GM18867 (cell line): ENCODE results near the gene ADGRL1.
"Not testable (repeated sequence)": the region's sequence is repeated elsewhere in the genome, so short reads cannot be mapped to it uniquely, and the experiment has no call there.

Experiments used
- ATAC-seq: cut with Tn5 transposase; IDR thresholded peaks from one replicate; pipeline ENCODE4 v1.9.1; 2021; ENCODE audit warnings: mild to moderate bottlenecking, moderate library complexity; ENCODE audit not compliant: unreplicated experiment

Gene ADGRL1

DNA sequence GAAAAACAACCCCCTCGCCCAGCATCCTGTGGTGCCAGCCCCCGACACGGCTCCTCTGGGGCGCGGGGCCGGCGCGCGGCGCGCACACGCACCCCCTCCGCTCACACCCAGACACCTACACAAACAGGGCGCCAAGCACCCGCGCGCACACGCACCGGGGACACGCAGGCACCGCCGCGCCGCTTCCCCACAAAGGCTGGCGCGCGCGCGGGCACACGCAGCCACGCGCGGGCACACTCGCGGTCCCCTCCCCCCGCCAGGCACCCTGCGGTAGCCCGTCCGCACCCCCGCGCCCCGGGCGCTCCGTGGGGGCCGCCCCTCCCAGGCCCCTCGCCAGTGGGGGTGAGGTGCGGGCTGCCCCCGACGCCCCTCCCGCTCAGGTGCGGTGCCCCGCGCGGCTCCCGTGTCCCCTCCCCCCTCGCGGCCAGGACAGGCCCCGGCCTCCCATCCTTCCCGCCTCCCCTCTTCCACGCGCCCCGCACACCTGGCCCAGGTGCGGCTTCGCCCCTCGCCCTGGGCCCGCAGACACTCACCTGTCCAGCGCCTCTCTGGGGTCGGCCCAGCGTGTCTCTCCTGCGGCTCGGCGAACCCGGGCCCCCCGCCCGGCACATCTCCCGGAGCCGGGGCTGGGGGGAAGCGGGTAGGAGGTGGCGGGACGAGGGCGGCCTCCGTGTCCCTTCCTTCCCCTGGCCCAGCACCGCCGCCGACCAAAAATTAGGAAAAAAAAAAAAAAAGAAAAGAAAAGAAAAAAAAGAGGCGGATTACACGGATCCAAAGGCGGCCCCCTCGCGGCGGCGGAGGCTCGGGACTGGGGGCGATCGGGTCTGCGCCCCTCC, at the start of gene ADGRL1:
Gene ADGRL1 (minus strand): TSS at position 718 of the 836 bp plus-strand sequence. CDS start 22,567 bp downstream, outside the sequence.
- ATAC-seq: not testable (repeated sequence)

DNA sequence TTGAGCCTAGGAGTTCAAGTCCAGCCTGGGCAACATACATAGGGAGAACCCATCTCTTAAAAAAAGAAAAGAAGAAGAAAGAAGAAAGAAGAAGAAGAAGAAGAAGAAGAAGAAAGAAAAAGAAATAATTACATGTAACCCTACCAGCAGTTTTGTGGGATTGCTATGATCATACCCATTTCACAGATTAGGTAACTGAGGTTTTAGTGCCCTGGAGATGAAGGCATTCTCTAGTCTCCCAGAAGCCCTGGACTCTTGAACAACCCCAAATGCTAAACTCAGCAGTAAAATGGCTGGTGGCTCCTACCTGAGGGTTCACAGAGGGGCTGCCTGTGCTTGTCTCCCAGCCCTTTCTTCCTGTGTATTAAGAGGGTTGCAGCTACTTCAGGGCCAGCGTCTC, 49.3 kb upstream of the ADGRL1 start:
- ATAC-seq: not testable (repeated sequence)

DNA sequence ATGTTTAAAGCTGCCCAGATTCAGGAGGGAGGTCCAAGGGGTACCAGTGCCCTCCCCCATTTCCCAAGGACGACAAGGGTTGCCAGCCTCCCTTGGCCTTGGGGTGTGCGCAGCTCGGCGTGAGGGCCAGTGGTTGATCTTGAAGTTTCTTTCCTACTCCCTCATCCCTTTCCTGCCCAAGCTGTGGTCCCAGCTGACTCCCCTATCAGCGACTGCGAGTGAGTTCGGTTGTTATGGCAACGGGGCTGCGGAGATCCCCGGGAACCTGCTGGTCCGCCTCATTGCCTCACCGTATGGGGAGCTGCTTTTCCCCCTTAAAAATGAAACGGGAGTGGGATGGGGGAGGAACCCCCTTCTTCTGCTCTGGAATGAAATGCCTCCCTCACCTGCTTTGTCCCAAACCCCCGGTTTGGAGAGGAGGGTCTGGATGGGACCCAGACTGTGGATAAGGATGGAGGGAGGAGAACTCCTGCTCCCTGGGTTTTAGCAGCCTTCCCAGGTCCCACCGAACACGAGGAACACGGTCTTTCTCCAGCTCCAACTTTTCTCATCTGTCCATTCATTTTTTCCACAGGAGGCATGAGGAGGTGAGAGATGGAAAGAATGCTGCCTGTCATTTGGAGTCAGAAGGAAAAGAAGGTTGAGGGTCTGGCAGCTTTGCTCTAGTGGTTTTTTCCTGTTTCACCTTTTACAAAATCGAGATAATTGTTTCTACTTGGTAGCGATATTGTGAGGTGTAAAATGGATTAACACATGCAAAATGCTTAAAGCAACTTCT, 48.0 kb upstream of the ADGRL1 start:
- ATAC-seq: not testable (repeated sequence)

DNA sequence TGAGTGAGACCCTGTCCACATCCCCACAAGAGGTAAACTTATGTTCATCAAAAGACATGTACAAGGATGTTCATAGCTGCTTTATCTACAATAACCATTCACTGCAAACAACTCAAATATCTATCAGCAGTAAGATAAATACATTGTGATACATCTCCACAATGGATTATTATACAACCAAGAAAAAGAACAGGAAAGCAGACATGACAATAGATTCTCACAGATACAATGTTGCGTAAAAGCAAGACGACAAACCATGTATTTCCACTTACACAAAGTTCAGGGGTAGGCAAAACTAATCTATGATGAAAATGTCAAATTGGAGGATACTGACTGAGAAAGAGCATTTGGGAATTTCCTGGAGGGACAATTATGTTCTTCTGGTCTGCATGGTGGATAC, 46.2 kb upstream of the ADGRL1 start:
- not testable (repeated sequence) for ATAC-seq

DNA sequence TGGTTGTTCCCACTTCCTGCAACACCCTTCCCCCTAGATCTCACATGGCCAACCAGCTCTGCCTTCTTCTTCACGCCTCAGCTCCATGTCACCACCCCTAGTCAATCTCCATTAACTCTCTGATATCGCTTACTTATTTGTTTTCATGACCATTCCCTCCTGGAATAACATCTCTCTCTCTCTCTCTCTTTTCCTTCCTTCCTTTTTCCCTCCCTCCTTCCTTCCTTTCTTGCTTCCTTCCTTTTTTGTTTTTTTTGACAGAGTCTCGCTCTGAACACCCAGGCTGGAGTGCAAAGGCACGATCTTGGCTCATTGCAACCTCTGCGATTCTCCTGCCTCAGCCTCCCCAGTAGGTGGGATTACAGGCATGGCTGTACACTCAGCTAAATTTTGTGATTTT, 44.9 kb upstream of the ADGRL1 start:
- ATAC-seq: no peak

DNA sequence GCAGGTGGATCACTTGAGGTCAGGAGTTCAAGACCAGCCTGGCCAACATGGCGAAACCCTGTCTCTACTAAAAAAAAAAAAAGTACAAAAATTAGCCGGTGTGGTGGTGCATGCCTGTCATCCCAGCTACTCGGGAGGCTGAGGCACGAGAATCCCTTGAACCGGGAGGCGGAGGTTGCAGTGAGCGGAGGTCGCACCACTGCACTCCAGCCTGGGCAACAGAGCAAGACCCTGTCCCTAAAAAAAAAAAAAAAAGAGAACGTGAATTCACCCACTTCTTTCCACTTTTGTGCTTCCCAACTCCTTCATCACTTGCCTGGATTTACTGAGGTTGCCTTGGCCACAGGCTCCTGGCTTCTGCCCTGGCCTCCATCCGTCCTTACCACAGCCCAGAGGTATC, 44.3 kb upstream of the ADGRL1 start:
- not testable (repeated sequence) for ATAC-seq

DNA sequence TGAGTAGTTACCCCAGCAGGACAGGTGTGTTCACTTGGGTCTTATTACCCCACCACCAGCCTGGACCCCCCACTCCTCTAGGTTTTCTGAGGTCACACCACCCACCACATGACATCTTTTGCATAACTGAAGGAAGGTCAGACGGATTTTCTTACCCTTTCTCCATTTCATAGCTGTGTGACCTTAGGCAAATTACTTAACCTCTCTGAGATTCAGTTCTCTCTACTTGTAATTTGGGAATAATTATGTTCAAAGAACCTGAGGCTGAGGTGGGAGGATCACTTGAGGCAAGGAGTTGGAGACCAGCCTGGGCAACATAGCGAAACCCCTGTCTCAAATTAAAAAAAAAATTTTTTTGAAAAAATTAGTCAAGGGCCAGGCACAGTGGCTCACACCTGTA, 43.9 kb upstream of the ADGRL1 start:
- ATAC-seq: not testable (repeated sequence)

DNA sequence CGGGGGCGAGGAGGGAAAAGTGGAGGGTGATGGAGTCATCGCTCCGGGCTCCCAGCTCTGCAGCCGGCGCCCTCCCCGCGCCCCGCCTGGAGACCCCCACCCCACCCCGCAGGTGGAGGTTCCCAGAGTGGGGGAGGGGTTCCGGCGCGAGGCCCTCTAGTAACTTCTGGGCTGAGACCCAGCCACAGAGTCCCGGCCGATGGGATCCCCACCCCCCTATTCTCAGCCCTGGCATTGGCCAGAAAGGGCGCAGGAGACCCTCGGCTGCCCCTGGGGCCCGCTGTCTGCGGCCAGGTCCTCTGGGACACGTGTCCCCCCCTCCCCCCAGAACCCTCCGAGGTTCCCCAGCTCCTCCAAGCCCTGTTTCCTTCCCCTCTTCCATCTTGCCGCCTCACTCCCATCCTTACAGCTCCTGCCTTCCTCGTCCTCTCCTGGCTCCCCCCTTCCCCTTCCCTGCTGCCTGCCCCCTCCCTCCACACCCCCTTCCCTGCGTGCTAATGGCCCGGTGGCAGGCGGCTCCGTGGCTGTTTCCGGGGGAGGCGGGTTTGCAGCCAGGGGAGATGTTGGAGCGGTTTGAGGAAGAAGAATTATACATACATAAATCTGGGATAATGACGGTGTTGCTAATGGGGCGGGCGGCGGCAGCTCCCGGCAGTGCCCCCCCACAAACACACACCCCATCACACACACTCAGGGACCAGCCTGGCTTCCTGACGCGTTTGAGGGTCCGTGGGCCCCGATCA, 43.2 kb upstream of the ADGRL1 start:
- not testable (repeated sequence) for ATAC-seq

DNA sequence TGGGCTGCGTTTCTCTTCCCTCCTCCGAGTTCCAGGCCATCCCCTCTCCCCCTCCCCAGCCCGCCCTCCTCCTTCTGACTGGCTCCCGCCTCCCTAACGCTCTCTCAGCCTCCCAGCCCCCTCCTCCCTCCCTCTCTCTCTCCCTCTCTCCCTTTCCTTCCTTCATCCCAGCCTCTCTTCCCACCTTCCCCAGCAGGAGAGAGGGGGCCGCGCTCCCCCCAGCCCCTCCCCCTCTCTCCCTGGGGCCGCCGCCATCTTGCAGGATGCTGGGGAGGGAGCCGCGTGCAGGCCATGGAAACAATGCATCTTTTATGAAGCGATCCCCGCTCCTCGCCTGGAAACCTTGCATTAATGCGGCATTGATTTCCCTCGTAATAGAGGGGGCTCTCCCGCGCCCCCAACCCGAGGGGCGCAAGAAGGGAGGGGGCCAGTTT, 42.6 kb upstream of the ADGRL1 start:
- ATAC-seq: no peak

DNA sequence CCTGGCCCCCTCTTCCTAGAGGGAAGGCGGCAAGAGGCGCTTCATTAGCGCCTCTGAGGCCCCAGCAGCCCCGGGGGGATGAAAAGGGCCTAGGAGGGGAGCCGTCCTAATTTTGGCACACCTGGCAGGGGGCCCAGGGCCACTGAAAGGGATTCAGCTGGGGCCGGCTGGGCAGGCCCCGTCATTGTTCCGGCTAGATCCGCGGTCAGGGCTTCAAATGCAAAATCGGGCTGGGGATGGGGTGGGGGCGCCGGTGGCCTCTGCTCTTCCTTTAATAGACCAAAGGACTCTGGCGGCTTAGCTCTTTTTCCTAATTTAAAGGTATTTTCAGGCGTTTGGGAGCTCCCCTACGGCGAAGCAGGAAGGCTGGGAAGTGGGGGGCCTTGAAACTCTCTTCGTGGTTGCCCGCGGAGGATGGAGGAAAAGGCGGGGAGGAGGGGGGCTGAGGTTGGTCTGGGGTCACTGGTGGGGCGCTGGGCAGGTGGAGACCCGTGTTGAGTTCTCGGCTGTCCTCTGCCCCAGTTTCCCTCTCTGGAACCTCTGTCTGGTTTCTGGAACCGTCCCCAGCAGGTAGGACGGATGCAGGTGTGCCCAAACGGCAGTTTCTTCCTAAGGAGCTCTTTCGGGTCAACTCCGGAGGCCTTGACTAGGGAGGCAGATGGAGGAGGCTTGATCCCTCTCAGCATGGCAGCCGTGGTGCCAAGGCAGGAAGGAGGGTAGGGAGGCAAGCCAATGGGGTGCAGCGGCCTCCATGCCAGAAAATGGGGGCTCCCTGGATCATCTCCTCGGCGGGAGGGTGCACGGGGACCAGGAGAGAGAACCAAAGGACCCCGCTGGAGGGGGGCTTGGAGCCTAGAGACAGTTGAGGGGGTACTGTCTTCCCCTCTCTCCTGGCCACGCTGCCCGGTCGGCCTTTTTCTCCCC, 41.8 kb upstream of the ADGRL1 start:
- not testable (repeated sequence) for ATAC-seq

DNA sequence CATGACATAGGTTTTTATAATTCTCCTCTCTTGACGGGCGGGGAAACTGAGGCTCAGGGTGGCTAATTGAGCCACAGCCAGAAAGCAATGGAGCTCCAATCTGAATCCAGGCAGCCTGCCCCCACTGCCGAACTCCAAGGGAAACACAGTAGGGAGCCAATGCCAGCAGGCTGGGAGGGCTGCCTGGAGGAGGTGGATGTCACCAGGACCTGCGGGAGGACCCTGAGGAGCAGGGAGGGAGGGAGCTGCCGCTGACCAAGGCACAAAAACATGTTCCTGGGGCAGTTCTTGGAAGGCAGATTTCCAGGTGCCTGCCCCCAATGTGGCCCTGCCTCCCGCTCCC, 41.2 kb upstream of the ADGRL1 start:
- ATAC-seq: not testable (repeated sequence)

DNA sequence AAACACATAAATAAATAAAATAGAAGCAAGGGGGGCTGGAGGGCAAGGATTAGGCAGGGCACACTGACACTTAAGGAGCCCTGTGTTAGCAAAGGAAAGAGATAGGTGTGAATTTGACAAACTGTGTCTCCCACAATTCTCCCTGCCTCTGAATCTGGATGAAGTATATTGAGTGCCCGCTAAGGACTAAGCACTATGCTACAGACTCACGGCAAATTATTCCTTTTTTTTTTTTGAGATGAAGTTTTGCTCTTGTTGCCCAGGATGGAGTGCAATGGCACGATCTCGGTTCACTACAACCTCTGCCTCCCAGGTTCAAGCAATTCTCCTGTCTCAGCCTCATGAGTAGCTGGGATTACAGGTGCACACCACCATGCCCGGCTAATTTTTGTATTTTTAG, 38.4 kb upstream of the ADGRL1 start:
- ATAC-seq: not testable (repeated sequence)

DNA sequence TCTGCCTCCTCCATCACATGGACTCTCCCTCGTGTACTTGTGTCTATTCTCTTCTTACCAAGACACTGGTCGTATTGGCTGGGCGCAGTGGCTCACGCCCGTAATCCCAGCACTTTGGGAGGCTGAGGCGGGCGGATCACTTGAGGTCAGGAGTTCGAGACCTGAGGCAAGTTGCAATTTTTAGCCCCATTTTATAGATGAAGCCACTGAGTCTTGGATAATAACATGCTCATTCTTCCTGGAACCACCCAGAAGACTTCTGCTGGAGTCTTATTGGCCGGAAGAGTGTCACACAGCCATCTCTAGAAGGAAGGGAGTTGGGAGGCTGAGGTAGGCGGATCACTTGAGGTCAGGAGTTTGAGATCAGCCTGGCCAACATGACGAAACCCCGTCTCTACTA, 37.7 kb upstream of the ADGRL1 start:
- not testable (repeated sequence) for ATAC-seq

DNA sequence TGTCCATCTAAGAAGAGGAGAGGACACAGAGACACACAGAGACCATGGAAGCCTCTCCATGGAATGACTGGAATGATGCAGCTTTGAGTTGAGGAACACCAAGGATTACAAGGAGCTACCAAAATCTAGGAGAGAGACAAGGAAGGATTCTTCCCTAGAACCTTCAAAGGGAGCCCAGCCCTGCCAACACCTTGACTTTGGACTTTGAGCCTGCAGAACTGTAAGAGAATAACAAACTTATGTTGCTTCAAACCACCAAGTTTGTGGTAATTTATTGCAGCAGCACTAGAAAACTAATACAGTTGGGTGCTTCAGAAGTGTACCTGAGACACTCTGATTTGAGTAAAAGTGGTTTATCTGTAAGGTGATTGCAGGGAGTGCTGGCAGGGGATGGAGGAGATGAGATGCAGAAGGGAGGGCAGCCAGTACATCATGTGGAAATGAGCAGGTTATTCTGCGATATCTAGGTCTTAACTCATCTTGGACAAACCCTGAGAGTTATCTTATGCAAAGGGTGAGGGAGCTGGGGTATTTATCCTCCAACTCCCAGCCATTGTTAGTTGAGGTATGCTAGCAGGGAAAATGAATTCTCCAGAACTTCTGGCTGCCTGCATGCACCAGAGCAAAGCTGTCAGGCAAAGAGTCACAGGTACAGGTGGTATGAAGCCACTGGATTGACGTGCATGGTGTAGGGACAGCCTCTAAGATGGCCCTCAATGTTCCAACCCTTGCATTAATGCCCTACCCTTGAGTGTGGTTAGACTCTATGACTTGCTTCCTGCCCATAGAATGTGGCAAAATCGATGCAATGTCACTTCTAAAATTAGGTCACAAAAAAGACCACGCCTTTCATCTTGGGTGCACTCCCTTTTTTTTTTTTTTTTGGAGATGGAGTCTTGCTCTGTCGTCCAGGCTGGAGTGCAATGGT, 31.3 kb upstream of the ADGRL1 start:
- ATAC-seq: no peak

DNA sequence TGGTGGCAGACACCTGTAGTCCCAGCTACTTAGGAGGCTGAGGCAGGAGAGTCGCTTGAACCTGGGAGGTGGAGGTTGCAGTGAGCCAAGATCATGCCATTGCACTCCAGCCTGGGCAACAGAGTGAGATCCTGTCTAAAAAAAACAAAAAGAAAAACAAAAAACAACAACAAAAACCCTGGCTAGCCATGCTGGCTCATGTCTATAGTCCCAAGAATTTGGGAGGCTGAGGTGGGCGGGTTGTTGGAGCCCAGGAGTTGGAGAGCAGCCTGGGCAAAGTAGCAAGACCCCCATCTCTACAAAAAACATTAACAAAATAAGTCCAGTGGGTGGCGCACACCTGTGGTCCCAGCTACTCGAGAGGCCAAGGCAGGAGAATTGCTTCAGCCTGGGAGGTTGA, 27.0 kb upstream of the ADGRL1 start:
- not testable (repeated sequence) for ATAC-seq

DNA sequence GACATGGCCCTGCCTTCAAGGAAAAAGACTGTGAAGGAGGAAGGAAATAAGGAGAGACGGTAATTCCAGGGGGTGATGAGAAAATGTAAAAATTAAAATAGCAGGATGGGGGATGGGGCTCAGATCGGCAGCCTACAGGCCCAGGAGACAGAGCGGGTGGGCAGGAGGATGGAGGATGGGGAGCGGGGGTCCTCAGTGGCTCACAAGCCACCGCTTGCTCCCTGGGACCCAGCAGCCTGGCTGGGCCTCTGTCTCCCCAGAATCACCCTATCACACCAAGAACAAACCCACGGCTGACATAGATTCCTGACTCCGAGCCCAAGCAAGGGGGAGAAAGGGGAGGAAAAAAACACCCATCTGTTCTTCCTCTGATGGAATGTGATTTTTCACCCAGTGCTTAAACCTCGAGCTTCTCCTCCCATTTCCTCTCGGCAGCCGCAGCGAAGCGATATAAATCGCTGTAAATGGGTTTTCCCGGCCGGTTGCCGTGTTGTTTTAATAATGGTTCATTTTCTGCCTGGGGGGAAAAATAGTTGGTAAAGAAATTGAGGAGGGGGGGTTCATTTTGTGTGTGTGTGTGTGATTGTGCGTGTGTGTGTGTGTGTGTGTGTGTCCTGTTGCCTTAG, 22.6 kb upstream of the ADGRL1 start:
- ATAC-seq: not testable (repeated sequence)

DNA sequence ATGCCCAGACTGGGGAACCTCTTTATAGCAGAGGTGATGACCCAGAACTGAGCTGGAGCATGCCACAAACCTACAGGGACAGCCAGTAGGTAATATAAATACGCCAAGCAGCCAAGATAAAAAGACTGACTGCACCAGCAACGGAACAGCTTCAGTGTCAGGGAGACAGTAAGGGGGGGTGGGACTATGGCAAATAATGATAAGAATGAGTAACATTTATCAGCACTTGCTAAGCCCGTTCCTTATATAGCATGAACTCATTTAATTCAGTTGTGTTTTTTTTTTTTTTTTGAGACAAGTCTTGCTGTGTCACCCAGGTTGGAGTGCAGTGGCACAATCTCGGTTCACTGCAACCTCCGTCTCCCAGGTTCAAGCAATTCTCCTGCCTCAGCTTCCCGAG, 20.5 kb upstream of the ADGRL1 start:
- not testable (repeated sequence) for ATAC-seq

DNA sequence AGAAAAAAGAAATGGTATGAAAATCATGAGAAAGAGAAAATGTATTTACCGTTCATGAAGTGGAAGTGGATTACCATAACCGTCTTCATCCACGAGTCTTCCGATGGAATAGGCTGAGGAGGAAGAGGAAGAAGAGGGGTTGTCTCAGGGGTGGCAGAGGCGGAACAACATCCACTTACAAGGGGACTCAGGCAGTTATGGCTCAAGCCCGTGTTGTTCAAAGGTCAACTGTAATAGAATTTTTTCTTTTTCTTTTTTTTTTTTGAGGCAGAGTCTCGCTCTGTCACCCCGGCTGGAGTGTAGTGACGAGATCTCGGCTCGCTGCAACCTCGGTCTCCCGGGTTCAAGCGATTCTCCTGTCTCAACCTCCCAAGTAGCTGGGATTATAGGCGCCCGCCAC, 16.9 kb upstream of the ADGRL1 start:
- ATAC-seq: no peak

DNA sequence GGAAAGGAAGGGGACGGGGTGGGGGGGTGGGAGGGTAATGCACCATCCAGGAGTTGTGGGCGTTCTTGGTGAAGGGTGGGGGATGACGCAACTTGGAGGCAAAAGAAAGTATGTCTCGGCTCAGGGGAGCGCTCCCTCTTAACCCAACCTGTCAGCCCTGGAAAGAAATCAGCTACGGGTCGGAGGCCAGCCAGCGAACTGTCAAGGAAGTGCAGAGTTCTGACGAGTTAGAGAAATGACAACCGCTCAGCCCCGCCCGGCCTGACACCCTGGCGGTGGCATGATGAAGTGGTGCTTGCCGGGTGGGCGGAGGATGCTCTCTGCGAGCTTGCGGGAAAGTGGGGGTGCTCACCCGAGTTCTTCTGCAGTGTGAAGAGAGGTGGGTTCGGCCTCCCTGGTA, 15.4 kb upstream of the ADGRL1 start:
- not testable (repeated sequence) for ATAC-seq
